Stimulated activated naive CD8-positive, alpha-beta T cell treated with anti-CD3 and anti-CD28 coated beads, Interleukin-15, amount 100 ng/mL, for 72 hours (primary cell): Measurements from ENCODE around the gene KLK15.
"Not testable (repeated sequence)": the region's sequence is repeated elsewhere in the genome, so short reads cannot be mapped to it uniquely, and the experiment has no call there.

Source experiments
- ATAC-seq: fragments of 150-1000 bp; cut with Tn5 transposase; 2 replicates; pipeline ENCODE4 v1.10.0; 2021; ENCODE audit warnings: mild to moderate bottlenecking, moderate library complexity
- DNase-seq, 2 donors: peaks; one replicate each; pipeline ENCODE4 v3.0.0; 2021 to 2022
- H3K27ac Mint-ChIP-seq, 2 donors: one replicate each; pipeline ENCODE4 v1.8.0; 2022; ENCODE audit warnings: mild to moderate bottlenecking in 2 of 2, mixed read lengths in 2 of 2, moderate library complexity in 2 of 2
- H3K27me3 Mint-ChIP-seq: one replicate; pipeline ENCODE4 v1.8.0; 2022; ENCODE audit warnings: mixed read lengths
- H3K4me1 Mint-ChIP-seq: one replicate; pipeline ENCODE4 v1.8.0; 2022; ENCODE audit warnings: mild to moderate bottlenecking, mixed read lengths
- H3K4me3 Mint-ChIP-seq, 2 donors: one replicate each; pipeline ENCODE4 v1.8.0; 2022; ENCODE audit warnings: mild to moderate bottlenecking in 2 of 2, mixed read lengths in 2 of 2, moderate library complexity in 1 of 2
- H3K9me3 Mint-ChIP-seq, 2 donors: one replicate each; pipeline ENCODE4 v1.8.0; 2022; ENCODE audit warnings: mixed read lengths in 2 of 2

KLK15 gene

GRCh38 chr19:50818859-50819472 lies 14.4 kb downstream of the KLK15 start:
- peaks cover 57% of the 10 kb centered on the region for H3K4me1 Mint-ChIP-seq
- ATAC-seq (no peak), DNase-seq (no peak)
- no peaks in the 10 kb centered on the region for H3K9me3 Mint-ChIP-seq
- peak overlapping the region; percentile 57 to 80 for H3K4me3 Mint-ChIP-seq
- peaks cover 92% of the 10 kb centered on the region for H3K27me3 Mint-ChIP-seq
- H3K27ac Mint-ChIP-seq: no peak overlapping the region

- DNase-seq (peak; percentile 48 to 50), ATAC-seq (peak; percentile 58)
- Mint-ChIP-seq H3K27me3 (peaks cover 85% of the 10 kb centered on the region), H3K9me3 (no peaks in the 10 kb centered on the region), H3K4me3 (peak overlapping the region; percentile 80 to 82), H3K4me1 (peaks cover 57% of the 10 kb centered on the region), H3K27ac (peak overlapping the region in 1 of 2 donors; percentile 5)
Observed at GRCh38 chr19:50817941-50818858, 15.2 kb downstream of the KLK15 start.

DNA sequence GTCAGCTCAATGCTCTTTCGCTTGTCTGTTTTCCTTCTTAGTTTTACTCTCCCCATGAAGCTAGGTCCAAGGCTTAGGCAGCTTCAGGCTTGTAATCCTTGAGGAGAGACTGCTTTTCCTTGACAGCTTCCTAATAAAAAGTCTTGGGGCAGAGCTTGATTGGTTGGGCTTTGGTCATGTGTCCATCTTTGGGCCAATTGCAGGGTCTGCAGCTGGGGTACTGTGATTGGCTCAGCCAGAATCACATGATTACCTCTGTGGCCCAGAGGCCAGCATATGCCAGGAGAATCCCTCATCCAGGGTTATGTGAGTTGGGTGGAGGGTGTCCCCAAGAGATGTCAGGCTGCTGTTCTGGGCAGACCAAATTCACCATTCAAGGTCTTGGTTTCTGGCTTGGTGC lies 17.9 kb downstream of the KLK15 start:
- no peak overlapping the region for H3K4me3 Mint-ChIP-seq
- ATAC-seq (no peak), DNase-seq (no peak)
- peaks cover 67% of the 10 kb centered on the region for H3K27me3 Mint-ChIP-seq
- H3K9me3 Mint-ChIP-seq: peaks cover 0 to 2% of the 10 kb centered on the region in 2 donors
- peaks cover 45% of the 10 kb centered on the region for H3K4me1 Mint-ChIP-seq
- H3K27ac Mint-ChIP-seq: no peak overlapping the region

- peaks cover 0 to 6% of the 10 kb centered on the region in 2 donors for H3K9me3 Mint-ChIP-seq
- DNase-seq (no peak), ATAC-seq (no peak)
- H3K27ac Mint-ChIP-seq: no peak overlapping the region
- no peak overlapping the region for H3K4me3 Mint-ChIP-seq
- H3K4me1 Mint-ChIP-seq: peaks cover 39% of the 10 kb centered on the region
- H3K27me3 Mint-ChIP-seq: peaks cover 61% of the 10 kb centered on the region
Observed at GRCh38 chr19:50814883-50815282, 18.5 kb downstream of the KLK15 start.

GRCh38 chr19:50812474-50812873 lies 20.9 kb downstream of the KLK15 start:
- H3K27me3 Mint-ChIP-seq: peaks cover 44% of the 10 kb centered on the region
- H3K27ac Mint-ChIP-seq: no peak overlapping the region
- ATAC-seq (no peak), DNase-seq (no peak)
- peaks cover 15% of the 10 kb centered on the region for H3K4me1 Mint-ChIP-seq
- H3K9me3 Mint-ChIP-seq: peaks cover 0 to 9% of the 10 kb centered on the region in 2 donors
- H3K4me3 Mint-ChIP-seq: no peak overlapping the region

- not testable (repeated sequence) for H3K9me3 Mint-ChIP-seq, H3K4me3 Mint-ChIP-seq, DNase-seq, H3K4me1 Mint-ChIP-seq, H3K27ac Mint-ChIP-seq, ATAC-seq
- H3K27me3 Mint-ChIP-seq: peaks cover 36% of the 10 kb centered on the region
Observed at GRCh38 chr19:50811622-50812238, 21.6 kb downstream of the KLK15 start.

GRCh38 chr19:50808856-50809255 lies 24.5 kb downstream of the KLK15 start:
- no peak for ATAC-seq
- Mint-ChIP-seq H3K9me3 (peaks cover 0 to 9% of the 10 kb centered on the region in 2 donors), H3K4me1 (peaks cover 14% of the 10 kb centered on the region), H3K4me3 (no peak overlapping the region), H3K27ac (no peak overlapping the region), H3K27me3 (peaks cover 10% of the 10 kb centered on the region)
- no peak for DNase-seq

DNA sequence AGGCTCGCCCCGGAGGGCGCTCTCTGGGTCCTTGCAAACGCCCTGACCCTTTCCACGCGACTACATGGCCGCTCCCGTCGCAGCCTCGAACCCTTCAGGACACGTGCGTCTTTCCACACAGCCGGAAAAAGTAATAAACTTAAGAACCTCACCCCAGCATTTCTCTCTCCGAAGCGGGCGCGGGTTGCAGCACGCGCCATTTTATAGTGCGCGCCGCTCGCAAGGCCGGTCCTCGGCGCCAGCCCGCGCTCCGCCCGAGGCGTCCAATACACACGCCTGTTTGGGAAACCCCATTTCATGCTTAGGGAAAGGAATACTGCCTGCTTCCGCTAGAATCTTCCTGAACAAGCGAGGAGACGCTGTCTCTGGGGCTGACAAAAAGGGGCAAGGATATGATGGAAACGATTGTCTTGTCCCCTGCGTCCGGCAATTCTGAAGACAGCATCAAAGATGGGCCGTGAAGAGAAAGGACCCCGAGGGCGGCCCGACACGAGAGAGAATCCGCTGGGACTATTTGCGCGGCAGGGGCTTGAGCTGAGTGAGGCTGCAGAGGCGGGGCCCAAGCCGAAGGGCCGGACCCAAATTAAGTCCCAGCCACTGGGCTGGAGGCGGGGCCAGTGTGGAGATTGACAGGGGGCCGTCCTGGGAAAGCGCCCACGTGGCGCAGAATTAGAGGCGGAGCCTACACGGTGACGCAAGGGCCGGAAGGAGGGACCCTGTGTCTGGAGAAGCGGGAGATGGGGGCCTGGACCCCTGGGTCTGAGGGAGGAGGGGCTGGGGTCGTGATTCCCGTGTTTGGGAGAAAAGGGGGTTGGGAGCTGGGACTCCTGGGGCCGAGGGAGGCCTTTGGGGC lies 28.7 kb downstream of the KLK15 start:
- peak overlapping the region; percentile 99 to 100 for H3K27ac Mint-ChIP-seq
- ATAC-seq: peak; percentile 98
- peak overlapping the region; percentile 96 to 97 for H3K4me3 Mint-ChIP-seq

DNA sequence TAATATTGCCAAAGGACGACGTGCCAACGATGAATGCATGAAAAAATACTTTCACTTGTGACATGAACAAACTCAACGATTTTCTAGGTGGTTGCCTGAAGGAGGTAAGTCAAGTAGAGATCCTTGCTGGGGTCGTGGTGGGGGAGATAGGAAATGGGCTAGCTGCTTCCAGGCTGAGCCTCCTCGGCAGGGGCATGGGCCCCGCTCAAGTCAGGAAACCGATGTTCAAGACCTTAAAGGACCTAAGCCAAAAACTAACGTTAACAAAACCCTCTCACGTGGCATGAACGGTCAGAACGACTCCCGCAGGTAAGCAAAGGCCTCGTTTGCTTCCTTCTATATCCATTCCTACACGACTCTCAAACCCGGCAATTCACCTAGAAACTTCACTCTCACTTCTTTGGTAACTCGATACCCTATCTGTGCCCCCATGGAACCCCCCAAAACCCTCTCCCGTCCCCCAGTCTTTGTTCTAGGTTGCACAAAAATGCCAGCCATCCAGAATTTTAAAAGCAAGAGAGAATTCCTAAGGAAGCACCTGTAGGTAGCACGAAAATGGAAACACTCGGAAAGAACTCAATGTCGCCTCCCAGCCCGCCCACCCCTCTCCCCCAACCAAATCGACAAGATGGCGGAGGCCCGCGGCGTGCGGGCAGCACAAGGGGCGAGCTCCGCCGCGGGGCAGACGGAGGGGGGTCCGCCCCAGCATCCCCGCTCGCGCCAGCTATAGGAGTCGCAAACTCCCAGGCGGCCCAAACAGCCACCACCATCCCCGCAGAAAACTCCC lies 29.5 kb downstream of the KLK15 start:
- ATAC-seq (peak; percentile 18), DNase-seq (no peak)
- H3K9me3 Mint-ChIP-seq: no peaks in the 10 kb centered on the region
- H3K4me3 Mint-ChIP-seq: peak overlapping the region; percentile 96 to 97
- peaks cover 49% of the 10 kb centered on the region for H3K4me1 Mint-ChIP-seq
- H3K27me3 Mint-ChIP-seq: no peaks in the 10 kb centered on the region
- H3K27ac Mint-ChIP-seq: peak overlapping the region; percentile 99 to 100

More for the DNA sequence above, 28.7 kb downstream of the KLK15 start:
- peaks cover 0 to under 1% of the 10 kb centered on the region in 2 donors for H3K9me3 Mint-ChIP-seq
- H3K4me1 Mint-ChIP-seq: peaks cover 49% of the 10 kb centered on the region
- H3K27me3 Mint-ChIP-seq: no peaks in the 10 kb centered on the region
- DNase-seq: peak; percentile 98 to 99

GRCh38 chr19:50801107-50801506 lies 32.3 kb downstream of the KLK15 start:
- no peaks in the 10 kb centered on the region for H3K27me3 Mint-ChIP-seq
- peak overlapping the region; percentile 38 to 60 for H3K4me3 Mint-ChIP-seq
- H3K27ac Mint-ChIP-seq: no peak overlapping the region
- H3K9me3 Mint-ChIP-seq: no peaks in the 10 kb centered on the region
- DNase-seq (no peak), ATAC-seq (no peak)
- H3K4me1 Mint-ChIP-seq: peaks cover 59% of the 10 kb centered on the region

DNA sequence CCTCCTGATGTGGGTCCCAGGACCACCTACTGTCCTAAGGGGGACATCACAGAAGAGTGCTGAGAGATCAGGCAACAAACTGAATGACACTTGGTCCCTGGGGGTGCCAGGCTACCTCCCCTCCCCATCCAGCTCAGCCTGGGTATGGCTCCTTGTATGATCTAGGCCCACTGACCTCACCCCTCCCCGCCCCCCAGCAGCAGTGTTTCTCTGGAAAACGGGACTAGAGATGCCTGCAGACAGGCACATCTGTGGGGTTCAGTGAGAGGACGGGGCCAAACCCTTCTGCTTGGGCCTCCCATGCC lies 33.9 kb downstream of the KLK15 start:
- ATAC-seq (no peak), DNase-seq (no peak)
- peaks cover 60% of the 10 kb centered on the region for H3K4me1 Mint-ChIP-seq
- no peaks in the 10 kb centered on the region for H3K27me3 Mint-ChIP-seq
- H3K27ac Mint-ChIP-seq: no peak overlapping the region
- H3K9me3 Mint-ChIP-seq: no peaks in the 10 kb centered on the region
- no peak overlapping the region for H3K4me3 Mint-ChIP-seq

GRCh38 chr19:50798659-50799546 lies 34.5 kb downstream of the KLK15 start:
- Mint-ChIP-seq H3K4me3 (no peak overlapping the region), H3K27me3 (no peaks in the 10 kb centered on the region), H3K4me1 (peaks cover 61% of the 10 kb centered on the region), H3K27ac (peak overlapping the region in 1 of 2 donors; percentile 42), H3K9me3 (no peaks in the 10 kb centered on the region)
- DNase-seq (no peak), ATAC-seq (no peak)

- DNase-seq (no peak), ATAC-seq (no peak)
- H3K27ac Mint-ChIP-seq: peak overlapping the region in 1 of 2 donors; percentile 86
- H3K4me3 Mint-ChIP-seq: no peak overlapping the region
- H3K9me3 Mint-ChIP-seq: no peaks in the 10 kb centered on the region
- H3K27me3 Mint-ChIP-seq: no peaks in the 10 kb centered on the region
- peaks cover 56% of the 10 kb centered on the region for H3K4me1 Mint-ChIP-seq
Observed at GRCh38 chr19:50797781-50798658, 35.4 kb downstream of the KLK15 start.
